GM20431 (cell line): ENCODE data around the gene CDK17.
"Not testable (repeated sequence)": the region's sequence is repeated elsewhere in the genome, so short reads cannot be mapped to it uniquely, and the experiment has no call there.

Experiments used
- in situ Hi-C: fragments of 300-500 bp; cut with MseI, MboI; formaldehyde crosslinking; loops from one replicate; pipeline ENCODE4 v1.15.0; 2020; ENCODE audit warnings: low sequenced_read_pairs; ENCODE audit not compliant: unreplicated experiment

Gene CDK17

DNA sequence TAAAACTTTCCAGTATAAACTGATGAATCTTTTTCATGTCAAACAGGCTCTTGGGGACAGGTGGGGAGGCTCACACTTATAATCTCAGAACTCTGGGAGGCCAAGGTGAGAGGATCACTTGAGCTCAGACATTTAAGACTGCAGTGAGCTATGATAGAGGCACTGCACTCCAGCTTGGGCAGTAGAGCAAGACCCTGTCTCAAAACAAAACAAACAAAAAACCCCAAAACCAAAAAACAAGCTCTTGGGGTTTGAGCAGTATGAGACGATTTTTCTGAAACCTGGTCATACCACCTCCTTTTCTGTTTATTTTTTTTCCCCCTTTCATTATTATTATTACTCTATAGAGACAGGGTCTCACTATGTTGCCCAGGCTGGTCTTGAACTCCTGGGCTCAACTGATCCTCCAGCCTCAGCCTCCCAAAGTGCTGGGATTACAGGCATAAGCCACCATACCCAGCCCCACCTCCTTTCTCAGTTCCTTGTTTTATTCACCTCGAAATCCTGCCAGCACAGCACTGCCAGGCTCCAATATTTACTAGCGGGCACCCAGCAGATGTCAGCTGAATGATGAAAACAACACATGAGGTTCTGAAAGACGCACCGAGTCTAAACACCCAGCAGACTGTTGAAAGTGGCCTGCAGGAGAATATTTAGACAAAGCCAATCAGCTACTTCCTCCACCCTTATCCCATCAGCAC, 19.5 kb upstream of the CDK17 start:
- in situ Hi-C loops, result no loop called here

- in situ Hi-C loops, result not testable (repeated sequence)
Measured at GRCh38 chr12:96417688-96418087, 17.4 kb upstream of the CDK17 start.

DNA sequence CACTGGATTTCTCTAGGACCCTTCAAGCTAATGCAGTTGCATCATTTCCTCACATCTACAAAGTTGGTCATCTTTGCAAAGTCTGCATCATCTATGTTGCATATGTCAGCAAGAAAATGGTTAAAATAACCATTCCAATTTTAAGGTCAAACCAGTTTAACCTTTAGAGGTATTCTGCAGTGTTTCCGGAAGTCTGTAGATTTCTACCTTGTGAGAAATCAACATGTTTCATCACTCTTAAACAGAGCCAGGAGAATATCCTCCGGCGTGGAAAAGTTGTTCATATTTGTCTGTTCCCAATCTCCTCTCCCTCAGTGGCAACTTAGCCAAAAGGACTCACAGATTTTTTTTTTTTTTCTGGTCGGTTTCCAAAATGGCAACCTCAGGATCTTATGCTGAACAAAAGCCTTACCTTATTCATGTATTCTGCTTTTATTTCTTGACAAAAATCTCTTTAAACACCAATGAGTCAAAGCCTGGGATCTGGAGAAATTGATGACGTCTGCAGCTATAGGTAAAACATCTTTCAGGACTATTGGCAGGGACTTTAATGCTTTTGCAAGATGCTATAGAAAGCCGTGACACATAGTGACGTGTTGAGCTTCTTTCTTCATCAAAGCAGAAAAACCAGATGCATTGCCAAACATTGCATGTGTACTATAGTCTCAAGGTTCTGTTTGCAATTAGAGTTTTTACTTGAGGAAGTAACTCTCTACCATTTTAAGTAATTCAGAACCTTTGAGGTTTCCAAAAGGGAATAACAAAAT, 16.0 kb upstream of the CDK17 start:
- in situ Hi-C loops, result no loop called here

- in situ Hi-C loops, result no loop called here
Measured at GRCh38 chr12:96414637-96415036, 14.4 kb upstream of the CDK17 start.

- in situ Hi-C loops, result no loop called here
Measured at GRCh38 chr12:96412431-96412830, 12.2 kb upstream of the CDK17 start.

- in situ Hi-C loops, result no loop called here
Measured at GRCh38 chr12:96409731-96410130, 9.5 kb upstream of the CDK17 start.

DNA sequence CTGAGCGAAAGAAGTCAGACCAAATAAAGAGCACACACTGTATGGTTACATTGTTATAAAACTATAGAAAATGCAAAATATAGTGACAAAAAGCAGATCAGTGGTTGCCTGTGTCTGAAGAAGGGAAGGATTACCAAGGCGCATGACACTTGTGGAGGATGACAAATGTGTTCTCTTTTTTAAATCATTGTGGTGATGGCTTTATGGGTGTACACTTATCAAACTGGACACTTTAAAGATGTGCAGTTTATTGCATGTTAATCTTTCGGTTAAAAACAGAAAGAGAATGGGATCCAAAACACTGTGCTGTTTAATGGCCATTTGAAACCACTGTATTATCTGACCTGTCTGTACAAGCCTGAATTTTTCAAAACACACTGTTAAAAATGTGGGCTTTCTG, 8.8 kb upstream of the CDK17 start:
- in situ Hi-C loops, result no loop called here

GRCh38 chr12:96407429-96408097, 7.3 kb upstream of the CDK17 start:
- in situ Hi-C loops, result not testable (repeated sequence)

DNA sequence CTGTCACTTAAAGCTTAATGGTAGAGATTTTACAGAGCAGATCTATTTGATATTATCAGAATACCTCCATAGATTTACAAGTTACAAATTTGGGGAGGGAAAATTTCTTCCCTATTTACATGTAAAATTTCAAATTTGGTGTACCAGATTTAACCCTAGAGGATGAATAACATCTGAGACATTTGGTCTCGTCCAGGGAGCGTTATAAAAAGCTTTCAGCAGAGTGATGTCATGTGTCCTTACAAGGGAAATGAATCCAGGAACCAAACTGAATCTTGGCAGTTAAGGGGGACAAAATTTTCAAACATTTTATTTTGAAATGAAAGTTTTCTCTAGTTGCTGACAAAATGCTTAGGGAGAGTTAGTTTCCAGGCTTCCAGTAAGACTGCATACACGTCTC, 4.5 kb upstream of the CDK17 start:
- in situ Hi-C loops, result no loop called here

DNA sequence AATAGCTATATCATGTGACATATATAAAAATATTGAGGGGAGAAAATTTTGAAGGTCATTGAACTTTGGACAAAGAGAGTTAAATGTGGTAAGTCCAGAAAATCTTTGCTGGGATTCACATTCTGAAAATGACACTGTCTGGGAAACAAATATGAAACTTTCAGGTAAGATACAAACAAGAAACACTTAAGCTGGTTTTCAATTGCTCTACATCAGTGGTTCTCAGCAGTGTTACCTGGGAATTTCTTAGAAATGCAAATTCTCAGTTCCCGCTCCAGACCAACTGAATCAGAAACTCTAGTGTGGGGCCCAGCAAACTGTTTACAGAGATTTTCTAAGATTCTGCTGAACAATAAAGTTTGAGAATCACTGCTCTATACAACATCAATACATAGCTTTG, 3.6 kb upstream of the CDK17 start:
- in situ Hi-C loops, result no loop called here

DNA sequence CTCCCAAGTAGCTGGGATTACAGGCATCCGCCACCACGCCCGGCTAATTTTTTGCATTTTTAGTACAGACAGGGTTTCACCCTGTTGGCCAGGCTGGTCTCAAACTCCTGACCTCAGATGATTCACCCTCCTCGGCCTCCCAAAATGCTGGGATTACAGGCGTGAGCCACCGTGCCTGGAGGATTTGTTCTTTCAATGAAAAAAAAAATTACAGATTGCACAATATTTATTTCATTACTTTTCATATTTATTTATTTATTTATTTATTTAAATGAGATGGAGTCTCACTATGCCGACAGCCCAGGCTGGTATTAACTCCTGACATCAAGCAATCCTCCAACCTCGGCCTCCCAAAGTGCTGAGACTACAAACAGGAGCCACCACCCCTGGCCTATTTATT, 2.3 kb upstream of the CDK17 start:
- in situ Hi-C loops, result not testable (repeated sequence)

GRCh38 chr12:96402061-96402460, 1.8 kb upstream of the CDK17 start:
- in situ Hi-C loops, result no loop called here

DNA sequence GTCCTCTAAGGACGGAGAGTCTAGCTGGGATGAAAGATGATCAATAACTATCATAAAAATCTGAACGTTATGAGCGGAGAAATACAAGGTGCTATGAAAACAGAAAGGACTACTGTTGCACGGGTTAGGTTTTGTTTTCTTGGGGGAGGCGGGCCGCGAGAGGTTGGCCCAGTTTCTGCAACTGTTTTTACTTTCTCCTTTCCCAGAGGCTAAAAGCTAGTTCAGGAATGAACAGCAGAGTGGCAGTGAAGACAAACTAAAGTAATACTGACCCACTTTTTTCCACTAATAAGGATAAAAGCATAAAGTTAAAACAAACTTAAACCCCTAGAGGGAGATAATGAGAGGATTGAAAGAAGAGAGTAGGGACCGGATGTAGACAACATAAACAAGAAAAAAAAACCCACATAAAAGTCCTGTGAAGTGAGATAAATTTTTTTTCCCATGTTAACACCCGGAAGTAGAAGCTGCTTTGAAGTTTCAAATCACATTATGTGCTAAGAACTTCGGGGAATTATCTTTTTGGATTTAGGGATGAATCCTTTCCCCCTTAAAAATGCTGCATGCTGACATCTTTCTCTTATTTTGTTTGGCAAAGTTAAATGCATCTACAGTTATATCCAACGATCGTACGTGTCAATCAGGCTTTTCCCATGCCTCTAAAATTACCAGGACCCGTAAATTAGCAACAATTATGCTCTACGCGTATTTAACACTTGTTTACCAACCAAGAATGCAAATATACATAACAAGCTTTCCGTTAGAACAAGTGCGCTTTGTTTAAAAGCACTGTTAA, 1.0 kb upstream of the CDK17 start:
- in situ Hi-C loops, result no loop called here

DNA sequence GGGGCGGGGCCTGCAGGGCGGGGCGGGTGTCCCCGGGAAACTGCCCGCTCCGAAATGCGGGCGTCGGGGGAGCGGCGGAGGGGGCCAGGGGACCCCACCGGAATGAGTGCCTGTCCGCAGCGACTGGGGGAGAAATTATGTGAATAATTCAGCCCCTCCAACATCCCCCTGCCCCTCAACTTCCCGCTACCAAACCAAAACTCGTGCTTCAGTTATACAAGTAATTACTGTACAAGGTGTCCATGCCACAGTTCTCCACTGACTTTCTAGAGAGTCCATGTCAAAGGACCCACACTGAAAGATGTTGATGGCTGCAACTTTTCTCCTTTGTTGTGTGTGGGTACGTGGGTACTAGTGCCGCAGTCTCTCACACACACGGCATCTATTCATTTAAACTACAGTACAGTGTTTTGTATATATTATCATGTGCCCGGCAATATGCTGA, 414 bp upstream of the CDK17 start:
- in situ Hi-C loops, result no loop called here

GRCh38 chr12:96399120-96399918, 920 bp downstream of the CDK17 start:
- in situ Hi-C loops, result no loop called here

- in situ Hi-C loops, result no loop called here
Measured at GRCh38 chr12:96398424-96399119, 1.7 kb downstream of the CDK17 start.

GRCh38 chr12:96397756-96398423, 2.3 kb downstream of the CDK17 start:
- in situ Hi-C loops, result no loop called here

GRCh38 chr12:96396914-96397313, 3.3 kb downstream of the CDK17 start:
- in situ Hi-C loops, result no loop called here
